Astrocyte (in vitro differentiated cells and primary cell): ENCODE data around the gene GPR158. TPM values are rescaled to one million over a fixed set of nuclear protein-coding genes. Genes with fewer than 3 reads are reported as not detected.

Experiments used
- DNase-seq: peaks from one replicate; pipeline ENCODE4 v3.0.0-alpha.2; 2010; ENCODE audit warnings: low read depth
- FAIRE-seq: peaks from 2 replicates; lab custom pipeline; 2011; peaks lifted over from hg19 to GRCh38; lab: Jason Lieb, UNC
- H2AFZ ChIP-seq: 2 replicates; pipeline ENCODE4 v1.6.0; 2012; ENCODE audit warnings: low read depth, low read length, inconsistent platforms
- H3K27ac ChIP-seq: 2 replicates; pipeline ENCODE4 v1.5.1; 2011; ENCODE audit warnings: low read depth, low read length, inconsistent platforms
- H3K27me3 ChIP-seq: 2 replicates; pipeline ENCODE4 v1.6.0; 2011; ENCODE audit warnings: low read length, inconsistent platforms; ENCODE audit not compliant: insufficient read depth
- H3K36me3 ChIP-seq: 2 replicates; pipeline ENCODE4 v1.5.1; 2011; ENCODE audit warnings: low read length, inconsistent platforms; ENCODE audit not compliant: insufficient read depth
- H3K4me1 ChIP-seq: 2 replicates; pipeline ENCODE4 v1.5.1; 2011; ENCODE audit warnings: low read length, inconsistent platforms; ENCODE audit not compliant: insufficient read depth
- H3K4me2 ChIP-seq: 2 replicates; pipeline ENCODE4 v1.6.0; 2012; ENCODE audit warnings: low read length, inconsistent platforms
- H3K4me3 ChIP-seq: 2 replicates; pipeline ENCODE4 v1.5.1; 2011; ENCODE audit warnings: low read depth, mild to moderate bottlenecking, low read length, inconsistent platforms; ENCODE audit not compliant: insufficient read depth
- H3K79me2 ChIP-seq: 2 replicates; pipeline ENCODE4 v1.6.0; 2012; ENCODE audit warnings: mild to moderate bottlenecking, low read length, inconsistent platforms; ENCODE audit not compliant: insufficient read depth
- H3K9ac ChIP-seq: 2 replicates; pipeline ENCODE4 v1.6.0; 2012; ENCODE audit warnings: mild to moderate bottlenecking, low read length, inconsistent platforms
- H3K9me3 ChIP-seq: 2 replicates; pipeline ENCODE4 v1.5.1; 2012; ENCODE audit warnings: low read depth, mild to moderate bottlenecking, low read length, inconsistent platforms; ENCODE audit not compliant: insufficient read depth
- H4K20me1 ChIP-seq: 2 replicates; pipeline ENCODE4 v1.6.0; 2012; ENCODE audit warnings: low read length, inconsistent platforms; ENCODE audit not compliant: insufficient read depth
- H3K27ac Mint-ChIP-seq: one replicate; pipeline ENCODE4 v1.8.0; 2021; ENCODE audit warnings: mild to moderate bottlenecking, mixed read lengths; ENCODE audit not compliant: unreplicated experiment
- H3K27me3 Mint-ChIP-seq: one replicate; pipeline ENCODE4 v1.8.0; 2021; ENCODE audit warnings: low read depth, mixed read lengths; ENCODE audit not compliant: unreplicated experiment
- H3K36me3 Mint-ChIP-seq: one replicate; pipeline ENCODE4 v1.8.0; 2021; ENCODE audit warnings: low read depth, mixed read lengths; ENCODE audit not compliant: unreplicated experiment
- H3K4me1 Mint-ChIP-seq: one replicate; pipeline ENCODE4 v1.8.0; 2021; ENCODE audit warnings: low read depth, mixed read lengths; ENCODE audit not compliant: unreplicated experiment
- H3K4me3 Mint-ChIP-seq: one replicate; pipeline ENCODE4 v1.8.0; 2021; ENCODE audit warnings: mild to moderate bottlenecking, moderate library complexity, mixed read lengths; ENCODE audit not compliant: unreplicated experiment
- H3K9me3 Mint-ChIP-seq: one replicate; pipeline ENCODE4 v1.8.0; 2021; ENCODE audit warnings: mild to moderate bottlenecking, mixed read lengths; ENCODE audit not compliant: unreplicated experiment
- EZH2 ChIP-seq: IDR thresholded peaks from 2 replicates; pipeline ENCODE4 v1.6.1; 2012; ENCODE audit warnings: mild to moderate bottlenecking, low read length, inconsistent platforms; ENCODE audit not compliant: insufficient read depth
- total RNA-seq: library from RNA; stranded (reverse); gene quantifications from 2 replicates; pipeline ENCODE4 v1.2.1, GENCODE V29; 2021
- TF ChIP-seq, protein P1 (sequence below): IDR thresholded peaks from 2 replicates; pipeline ENCODE4 v1.5.1; 2011; ENCODE audit warnings: low read depth, mild to moderate bottlenecking, inconsistent platforms, low read length, moderate library complexity; ENCODE audit not compliant: insufficient read depth

The GPR158 gene
- total RNA-seq, 1 donor from 2014 or later = 0.27 TPM

DNA sequence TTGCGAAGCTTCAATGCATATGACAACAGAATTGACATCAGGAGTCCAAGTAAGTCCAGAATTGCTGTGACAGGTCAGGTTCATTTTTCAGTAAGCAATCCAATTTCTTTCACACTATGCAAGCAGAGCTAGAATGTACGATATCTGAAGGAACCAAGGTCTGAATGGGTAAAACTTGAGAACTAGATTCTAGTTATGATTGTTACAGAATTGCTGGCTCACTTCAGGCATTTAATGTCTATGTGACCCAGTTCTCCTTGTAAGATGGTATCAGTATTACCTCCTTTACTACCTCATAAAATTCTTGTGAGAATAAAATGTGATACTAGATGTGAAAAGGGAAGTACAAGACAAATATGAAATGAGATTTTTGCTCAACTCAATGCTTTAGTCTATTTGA lies 159.6 kb downstream of the GPR158 start:
- TF ChIP-seq, protein P1, sequence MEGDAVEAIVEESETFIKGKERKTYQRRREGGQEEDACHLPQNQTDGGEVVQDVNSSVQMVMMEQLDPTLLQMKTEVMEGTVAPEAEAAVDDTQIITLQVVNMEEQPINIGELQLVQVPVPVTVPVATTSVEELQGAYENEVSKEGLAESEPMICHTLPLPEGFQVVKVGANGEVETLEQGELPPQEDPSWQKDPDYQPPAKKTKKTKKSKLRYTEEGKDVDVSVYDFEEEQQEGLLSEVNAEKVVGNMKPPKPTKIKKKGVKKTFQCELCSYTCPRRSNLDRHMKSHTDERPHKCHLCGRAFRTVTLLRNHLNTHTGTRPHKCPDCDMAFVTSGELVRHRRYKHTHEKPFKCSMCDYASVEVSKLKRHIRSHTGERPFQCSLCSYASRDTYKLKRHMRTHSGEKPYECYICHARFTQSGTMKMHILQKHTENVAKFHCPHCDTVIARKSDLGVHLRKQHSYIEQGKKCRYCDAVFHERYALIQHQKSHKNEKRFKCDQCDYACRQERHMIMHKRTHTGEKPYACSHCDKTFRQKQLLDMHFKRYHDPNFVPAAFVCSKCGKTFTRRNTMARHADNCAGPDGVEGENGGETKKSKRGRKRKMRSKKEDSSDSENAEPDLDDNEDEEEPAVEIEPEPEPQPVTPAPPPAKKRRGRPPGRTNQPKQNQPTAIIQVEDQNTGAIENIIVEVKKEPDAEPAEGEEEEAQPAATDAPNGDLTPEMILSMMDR = no peak
- no peak for TF ChIP-seq EZH2
- no peaks in the 10 kb centered on the region for H3K27me3 Mint-ChIP-seq
- H3K9me3 ChIP-seq = no peaks in the 10 kb centered on the region
- no peak overlapping the region for H2AFZ ChIP-seq
- no peak overlapping the region for H3K27ac Mint-ChIP-seq
- no peaks in the 10 kb centered on the region for H3K36me3 ChIP-seq
- no peaks in the 10 kb centered on the region for H3K27me3 ChIP-seq
- no peak overlapping the region for H3K4me3 Mint-ChIP-seq
- no peak overlapping the region for H3K4me2 ChIP-seq
- no peak overlapping the region for H3K4me3 ChIP-seq
- H3K9ac ChIP-seq = no peak overlapping the region
- no peaks in the 10 kb centered on the region for H3K9me3 Mint-ChIP-seq
- peaks cover 5% of the 10 kb centered on the region for H3K4me1 Mint-ChIP-seq
- H3K4me1 ChIP-seq = no peaks in the 10 kb centered on the region
- no peaks in the 10 kb centered on the region for H3K79me2 ChIP-seq
- FAIRE-seq = no peak
- no peaks in the 10 kb centered on the region for H3K36me3 Mint-ChIP-seq
- H4K20me1 ChIP-seq = no peaks in the 10 kb centered on the region
- no peak overlapping the region for H3K27ac ChIP-seq
- DNase-seq = no peak

DNA sequence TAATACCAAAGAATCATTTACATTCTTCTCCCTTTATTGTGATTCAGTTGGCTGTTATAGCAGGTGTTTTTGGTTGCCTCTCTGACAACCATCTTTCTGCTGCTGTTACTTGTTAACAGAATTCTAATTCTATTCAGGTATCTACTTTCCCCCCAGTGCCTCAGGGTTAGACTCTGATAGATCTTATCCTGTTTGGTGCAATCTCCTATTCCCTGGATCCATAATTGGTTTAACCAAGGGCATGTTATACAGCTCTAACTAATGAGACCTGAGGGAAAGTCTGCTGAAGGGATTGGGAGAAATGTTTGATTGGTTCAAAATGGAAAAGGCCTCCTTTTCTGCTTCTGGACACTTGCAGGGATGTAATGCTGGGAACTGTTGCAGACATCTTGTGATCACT lies 161.5 kb downstream of the GPR158 start:
- Histone ChIP-seq H3K4me2 (no peak overlapping the region), H3K79me2 (no peaks in the 10 kb centered on the region), H2AFZ (no peak overlapping the region), H3K9ac (no peak overlapping the region), H3K36me3 (no peaks in the 10 kb centered on the region), H3K27me3 (no peaks in the 10 kb centered on the region), H3K4me3 (no peak overlapping the region), H4K20me1 (no peaks in the 10 kb centered on the region), H3K9me3 (no peaks in the 10 kb centered on the region), H3K4me1 (no peaks in the 10 kb centered on the region), H3K27ac (no peak overlapping the region)
- no peak for TF ChIP-seq EZH2
- TF ChIP-seq, protein P1 = no peak
- no peak overlapping the region for H3K27ac Mint-ChIP-seq
- FAIRE-seq (no peak), DNase-seq (no peak)
- H3K27me3 Mint-ChIP-seq = no peaks in the 10 kb centered on the region
- peaks cover 5% of the 10 kb centered on the region for H3K4me1 Mint-ChIP-seq
- H3K9me3 Mint-ChIP-seq = peaks cover 2% of the 10 kb centered on the region
- H3K4me3 Mint-ChIP-seq = no peak overlapping the region
- no peaks in the 10 kb centered on the region for H3K36me3 Mint-ChIP-seq

DNA sequence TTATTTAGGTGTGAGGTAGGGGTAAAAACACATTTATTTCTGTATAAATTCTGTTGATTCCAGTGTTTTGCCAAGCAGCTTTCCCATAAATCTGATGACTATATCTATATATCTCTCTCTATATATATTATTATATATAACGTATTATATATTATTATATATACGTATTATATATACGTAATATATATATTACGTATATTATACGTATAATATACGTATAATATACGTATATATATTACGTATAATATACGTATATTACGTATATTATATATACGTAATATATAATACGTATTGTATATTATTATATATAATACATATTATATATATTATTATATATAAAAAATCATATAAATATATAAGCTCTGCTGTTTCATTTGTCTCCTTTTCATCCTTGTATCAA lies 163.5 kb downstream of the GPR158 start:
- no peak for FAIRE-seq
- DNase-seq = no peak
- no peak overlapping the region for H3K4me3 Mint-ChIP-seq
- Histone ChIP-seq H3K9ac (no peak overlapping the region), H2AFZ (no peak overlapping the region), H3K4me2 (no peak overlapping the region), H3K79me2 (no peaks in the 10 kb centered on the region), H3K27ac (no peak overlapping the region), H3K4me3 (no peak overlapping the region), H3K36me3 (no peaks in the 10 kb centered on the region), H3K9me3 (no peaks in the 10 kb centered on the region), H3K27me3 (no peaks in the 10 kb centered on the region), H4K20me1 (no peaks in the 10 kb centered on the region), H3K4me1 (no peaks in the 10 kb centered on the region)
- no peaks in the 10 kb centered on the region for H3K4me1 Mint-ChIP-seq
- no peak overlapping the region for H3K27ac Mint-ChIP-seq
- peaks cover 2% of the 10 kb centered on the region for H3K9me3 Mint-ChIP-seq
- no peaks in the 10 kb centered on the region for H3K36me3 Mint-ChIP-seq
- TF ChIP-seq, protein P1 = no peak
- TF ChIP-seq EZH2 = no peak
- H3K27me3 Mint-ChIP-seq = no peaks in the 10 kb centered on the region
